HFFc6 (cell line): Measurements from ENCODE around the gene KRT14. TPM values are rescaled to one million over a fixed set of nuclear protein-coding genes. Genes with fewer than 3 reads are reported as not detected.
"Not testable (repeated sequence)": the region's sequence is repeated elsewhere in the genome, so short reads cannot be mapped to it uniquely, and the experiment has no call there.

Experiments
- DNase-seq: peaks from one replicate; pipeline ENCODE4 v3.0.0-alpha.2; 2018
- H3K27ac Mint-ChIP-seq: 2 replicates; pipeline ENCODE4 v1.8.0; 2020; ENCODE audit warnings: mild to moderate bottlenecking, mixed read lengths
- H3K27me3 Mint-ChIP-seq: 2 replicates; pipeline ENCODE4 v1.8.0; 2021; ENCODE audit warnings: mild to moderate bottlenecking, moderate library complexity, mixed read lengths; ENCODE audit not compliant: insufficient read depth
- H3K36me3 Mint-ChIP-seq: 2 replicates; pipeline ENCODE4 v1.8.0; 2021; ENCODE audit warnings: low read depth, mixed read lengths
- H3K4me1 Mint-ChIP-seq: 2 replicates; pipeline ENCODE4 v1.8.0; 2020; ENCODE audit warnings: low read depth, mixed read lengths
- H3K4me3 Mint-ChIP-seq: 2 replicates; pipeline ENCODE4 v1.8.0; 2020; ENCODE audit warnings: mild to moderate bottlenecking, moderate library complexity, mixed read lengths
- H3K9me3 Mint-ChIP-seq: 2 replicates; pipeline ENCODE4 v1.8.0; 2020; ENCODE audit warnings: mild to moderate bottlenecking, mixed read lengths
- total RNA-seq, 6 experiments: library from RNA; stranded (reverse); fragmentation: NEBNext Ultra II Directional; extraction: Animal tissue kit (Norgen Biotek cat#: 25700); gene quantifications; 2 replicates in 1 of 6; 3 replicates in 5 of 6; pipeline ENCODE4 v1.2.3, GENCODE V29; 2021
- TF ChIP-seq, protein P1 (sequence below): fragments of 200-600 bp; sonication (generic); IDR thresholded peaks from 2 replicates; pipeline ENCODE4 v1.5.0; 2021; ENCODE audit warnings: antibody characterized with exemption, mild to moderate bottlenecking

The KRT14 gene
- total RNA-seq, 6 experiments from 2014 or later = 0.14 to 2.0 (median 1.5) TPM

DNA sequence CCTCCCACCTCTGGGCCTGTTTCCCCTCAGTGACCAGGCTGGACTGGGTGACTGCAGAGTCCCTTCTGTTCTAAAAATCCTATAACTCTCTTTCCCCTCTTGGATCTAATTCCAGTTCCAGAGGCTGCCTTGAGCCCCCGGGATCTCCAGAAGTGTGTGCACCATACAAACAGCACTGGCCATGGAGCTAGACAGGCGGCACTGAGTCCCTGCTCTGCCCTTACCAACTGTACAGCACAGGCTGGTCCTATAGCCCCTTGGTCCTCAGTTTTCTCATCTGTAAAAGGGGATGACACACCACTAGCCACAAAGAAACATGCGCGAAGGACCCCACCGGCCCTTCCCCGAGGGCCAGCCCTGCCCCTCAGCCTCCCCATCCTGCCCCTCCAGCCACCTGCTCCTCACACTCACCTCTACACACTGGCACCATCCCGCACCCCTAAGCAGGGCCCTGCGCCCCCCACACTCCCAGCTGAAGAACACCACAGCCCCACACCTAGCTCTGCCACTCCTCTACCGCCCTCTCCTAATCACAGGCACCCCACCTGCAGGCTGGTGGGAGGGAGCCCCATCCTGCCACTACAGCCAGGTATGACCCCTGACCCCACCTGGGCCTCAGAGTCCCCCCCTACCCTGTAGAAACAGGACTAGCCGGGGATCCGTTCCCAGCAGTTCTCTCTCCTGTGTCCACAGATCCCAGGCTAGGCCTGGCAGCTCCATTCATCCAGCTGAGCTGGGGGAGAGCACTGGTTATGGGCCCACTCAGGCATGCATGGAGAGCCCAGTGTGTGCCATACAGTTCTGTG is 26.8 kb upstream of the KRT14 start:
- Mint-ChIP-seq H3K27me3 (peaks cover 33% of the 10 kb centered on the region), H3K4me3 (no peak overlapping the region), H3K27ac (no peak overlapping the region), H3K4me1 (peaks cover 14% of the 10 kb centered on the region), H3K9me3 (no peaks in the 10 kb centered on the region), H3K36me3 (no peaks in the 10 kb centered on the region)
- DNase-seq = no peak
- TF ChIP-seq, protein P1, sequence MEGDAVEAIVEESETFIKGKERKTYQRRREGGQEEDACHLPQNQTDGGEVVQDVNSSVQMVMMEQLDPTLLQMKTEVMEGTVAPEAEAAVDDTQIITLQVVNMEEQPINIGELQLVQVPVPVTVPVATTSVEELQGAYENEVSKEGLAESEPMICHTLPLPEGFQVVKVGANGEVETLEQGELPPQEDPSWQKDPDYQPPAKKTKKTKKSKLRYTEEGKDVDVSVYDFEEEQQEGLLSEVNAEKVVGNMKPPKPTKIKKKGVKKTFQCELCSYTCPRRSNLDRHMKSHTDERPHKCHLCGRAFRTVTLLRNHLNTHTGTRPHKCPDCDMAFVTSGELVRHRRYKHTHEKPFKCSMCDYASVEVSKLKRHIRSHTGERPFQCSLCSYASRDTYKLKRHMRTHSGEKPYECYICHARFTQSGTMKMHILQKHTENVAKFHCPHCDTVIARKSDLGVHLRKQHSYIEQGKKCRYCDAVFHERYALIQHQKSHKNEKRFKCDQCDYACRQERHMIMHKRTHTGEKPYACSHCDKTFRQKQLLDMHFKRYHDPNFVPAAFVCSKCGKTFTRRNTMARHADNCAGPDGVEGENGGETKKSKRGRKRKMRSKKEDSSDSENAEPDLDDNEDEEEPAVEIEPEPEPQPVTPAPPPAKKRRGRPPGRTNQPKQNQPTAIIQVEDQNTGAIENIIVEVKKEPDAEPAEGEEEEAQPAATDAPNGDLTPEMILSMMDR = no peak

DNA sequence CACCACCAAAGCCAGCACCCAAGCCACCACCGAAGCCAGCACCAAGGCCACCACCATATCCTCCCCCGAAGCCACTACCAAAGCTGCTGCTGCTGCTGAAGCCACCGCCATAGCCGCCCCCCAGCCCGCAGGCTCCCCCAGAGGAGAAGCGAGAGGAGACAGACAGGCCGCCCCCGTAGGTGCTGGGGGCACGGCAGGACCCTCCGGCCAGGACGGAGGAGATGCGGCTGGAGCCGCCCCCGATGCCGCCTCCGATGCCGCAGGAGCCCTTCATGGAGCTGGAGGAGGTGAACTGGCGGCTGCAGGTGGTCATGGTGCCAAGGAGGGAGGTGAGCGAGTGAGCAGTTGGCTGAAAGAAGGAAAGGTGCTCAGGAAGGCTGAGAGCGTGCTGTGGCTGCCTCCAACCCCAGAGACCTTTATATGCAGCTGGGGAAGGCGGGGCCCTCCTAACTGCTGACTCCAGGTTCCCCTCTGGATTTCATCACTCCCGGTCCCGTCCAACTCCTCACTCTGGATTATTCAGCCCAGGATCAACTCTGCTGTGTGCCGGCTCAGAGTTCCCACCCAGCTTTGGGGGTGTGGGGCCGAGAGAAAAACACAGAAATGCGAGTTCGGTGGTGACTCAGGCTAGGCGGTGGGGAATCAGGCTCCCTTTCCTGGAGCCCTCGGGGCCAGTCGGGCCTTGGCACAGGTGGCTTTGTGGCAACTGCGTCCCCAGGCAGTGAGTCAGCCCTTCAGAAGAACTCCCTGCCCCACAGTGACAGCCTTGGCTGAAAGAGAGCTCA is 25.9 kb upstream of the KRT14 start, which contains the start of gene KRT16:
KRT16 (minus strand) TSS at position 392 of the 785 bp plus-strand sequence; CDS start at position 313, 79 bp downstream.
- H3K9me3 Mint-ChIP-seq, H3K27ac Mint-ChIP-seq, H3K4me3 Mint-ChIP-seq, H3K36me3 Mint-ChIP-seq: not testable (repeated sequence)
- H3K4me1 Mint-ChIP-seq = peaks cover 14% of the 10 kb centered on the region
- DNase-seq = peak; percentile 63
- H3K27me3 Mint-ChIP-seq = peaks cover 32% of the 10 kb centered on the region

DNA sequence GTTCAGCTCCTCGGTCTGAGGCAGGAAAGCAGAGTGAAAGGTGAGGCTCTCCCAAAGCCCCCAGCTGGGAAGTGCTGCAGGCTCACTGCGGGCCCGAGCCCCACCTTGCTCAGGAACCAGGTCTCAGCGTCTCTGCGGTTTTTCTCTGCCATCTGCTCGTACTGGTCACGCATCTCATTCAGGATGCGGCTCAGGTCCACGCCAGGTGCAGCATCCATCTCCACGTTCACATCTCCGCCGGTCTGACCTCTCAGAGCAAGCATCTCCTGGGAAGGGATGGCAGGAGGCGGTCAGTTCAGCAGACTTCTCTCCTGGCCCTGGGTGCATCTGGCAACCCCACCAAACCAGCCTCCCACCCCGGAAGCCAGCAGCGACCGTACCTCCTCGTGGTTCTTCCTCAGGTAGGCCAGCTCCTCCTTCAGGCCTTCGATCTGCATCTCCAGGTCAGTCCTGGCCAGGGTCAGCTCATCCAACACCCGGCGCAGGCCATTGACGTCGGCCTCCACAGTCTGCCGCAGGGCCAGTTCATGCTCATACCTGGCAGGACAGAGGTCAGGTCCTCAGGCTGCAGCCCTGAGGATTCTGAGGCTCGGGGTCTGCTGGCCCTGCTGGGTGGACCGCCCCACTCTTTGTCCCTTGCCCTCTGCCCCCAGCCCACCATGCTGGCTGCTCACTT is 24.4 kb upstream of the KRT14 start:
- Mint-ChIP-seq H3K27me3 (peaks cover 21% of the 10 kb centered on the region), H3K27ac (no peak overlapping the region), H3K4me3 (no peak overlapping the region), H3K4me1 (peaks cover 14% of the 10 kb centered on the region), H3K9me3 (peaks cover 19% of the 10 kb centered on the region), H3K36me3 (peaks cover 16% of the 10 kb centered on the region)
- TF ChIP-seq, protein P1 = no peak
- DNase-seq = no peak

DNA sequence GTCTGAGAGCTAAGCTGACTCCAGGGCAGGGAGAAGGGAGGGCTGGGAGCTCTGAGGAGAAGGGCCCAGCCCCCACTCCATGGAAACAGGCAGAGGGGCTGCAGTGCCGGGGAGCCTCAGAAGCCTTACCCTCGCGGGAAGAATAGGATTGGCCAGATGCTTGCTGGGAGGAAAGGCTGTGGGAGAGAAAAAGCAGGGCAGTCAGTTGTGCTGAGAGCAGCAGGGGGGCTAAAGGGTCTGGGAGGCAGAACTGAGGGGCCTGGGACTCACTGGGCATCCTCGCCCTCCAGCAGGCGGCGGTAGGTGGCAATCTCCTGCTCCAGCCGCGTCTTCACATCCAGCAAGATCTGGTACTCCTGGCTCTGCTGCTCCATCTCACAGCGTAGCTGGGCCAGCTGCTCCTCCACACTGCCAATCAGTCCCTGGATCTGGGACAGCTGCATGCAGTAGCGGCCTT is 23.4 kb upstream of the KRT14 start:
- TF ChIP-seq, protein P1 = peak; percentile 68
- H3K4me3 Mint-ChIP-seq, DNase-seq, H3K27ac Mint-ChIP-seq: not testable (repeated sequence)
- peaks cover 30% of the 10 kb centered on the region for H3K27me3 Mint-ChIP-seq
- H3K36me3 Mint-ChIP-seq = peaks cover 20% of the 10 kb centered on the region
- H3K9me3 Mint-ChIP-seq = peaks cover 23% of the 10 kb centered on the region
- peaks cover 14% of the 10 kb centered on the region for H3K4me1 Mint-ChIP-seq

DNA sequence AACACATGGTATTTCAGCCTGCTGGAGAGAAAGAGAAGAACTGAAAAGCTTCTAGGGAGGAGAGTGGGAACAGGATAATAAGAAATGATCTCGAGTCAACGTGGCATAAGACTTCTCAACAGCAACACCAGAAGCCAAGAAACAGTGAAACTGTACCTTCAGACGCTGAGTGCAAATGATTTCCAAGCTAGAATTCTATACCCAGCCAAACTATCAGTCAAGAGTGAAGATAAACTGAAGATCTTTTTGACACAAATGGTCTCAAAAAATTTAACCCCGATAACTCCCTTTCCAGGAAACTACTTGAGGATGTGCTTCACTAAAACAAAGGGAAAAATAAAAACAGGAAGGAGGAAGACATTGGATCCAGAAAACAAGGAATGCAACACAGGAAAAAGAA is 20.2 kb upstream of the KRT14 start:
- not testable (repeated sequence) for DNase-seq, H3K4me1 Mint-ChIP-seq, H3K27ac Mint-ChIP-seq, H3K4me3 Mint-ChIP-seq
- peaks cover 34% of the 10 kb centered on the region for H3K27me3 Mint-ChIP-seq
- peaks cover 20% of the 10 kb centered on the region for H3K36me3 Mint-ChIP-seq
- peaks cover 23% of the 10 kb centered on the region for H3K9me3 Mint-ChIP-seq

DNA sequence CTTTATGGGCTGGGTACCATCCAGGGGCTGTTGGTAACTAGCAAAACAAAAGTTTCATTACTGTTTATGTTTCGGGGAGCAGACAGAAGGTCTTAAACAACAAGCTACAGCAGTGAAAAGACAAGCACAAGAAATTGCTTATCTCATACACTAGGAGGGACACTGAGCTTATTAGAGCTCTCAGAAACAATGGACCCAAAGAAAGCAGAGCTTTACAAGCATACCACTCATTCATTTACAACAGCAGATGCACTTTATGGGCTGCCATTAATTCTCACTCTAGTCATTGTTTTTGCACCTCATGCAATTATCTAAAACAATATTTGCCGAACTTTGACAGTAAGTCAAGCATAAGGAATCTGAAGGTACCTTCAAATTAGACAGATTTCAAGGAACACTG is 15.8 kb upstream of the KRT14 start:
- H3K27ac Mint-ChIP-seq = no peak overlapping the region

More for the DNA sequence above, 15.8 kb upstream of the KRT14 start:
- Mint-ChIP-seq H3K9me3 (peaks cover 19% of the 10 kb centered on the region), H3K4me1 (no peaks in the 10 kb centered on the region), H3K36me3 (peaks cover 17% of the 10 kb centered on the region), H3K27me3 (peaks cover 29% of the 10 kb centered on the region), H3K4me3 (no peak overlapping the region)
- TF ChIP-seq, protein P1 = no peak
- no peak for DNase-seq
